Measurements from ENCODE around the gene NUCB2.
A peak's percentile ranks its signal among the peaks of the same experiment; 100 is the strongest.
"Not testable (repeated sequence)": the region's sequence is repeated elsewhere in the genome, so short reads cannot be mapped to it uniquely, and the experiment has no call there.

Gene NUCB2

GRCh38 chr11:17276236-17277023, at the start of gene NUCB2:
Gene NUCB2, plus strand, starts transcription at chr11:17276739. Its CDS starts 18,585 bp downstream, at chr11:17295324.
- peak; percentile 95 to 96 for DNase-seq

- DNase-seq, result not testable (repeated sequence)
Measured at GRCh38 chr11:17228186-17228925, 48.2 kb upstream of the NUCB2 start.

GRCh38 chr11:17229481-17230152, 46.9 kb upstream of the NUCB2 start:
- no peak for DNase-seq

GRCh38 chr11:17230867-17231851, 45.4 kb upstream of the NUCB2 start:
- DNase-seq, result peak; percentile 27 to 62

- no peak for DNase-seq
Measured at GRCh38 chr11:17233101-17233500, 43.4 kb upstream of the NUCB2 start.

- no peak for DNase-seq
Measured at GRCh38 chr11:17238377-17238776, 38.2 kb upstream of the NUCB2 start.

GRCh38 chr11:17239927-17240326, 36.6 kb upstream of the NUCB2 start:
- DNase-seq, result not testable (repeated sequence)

- DNase-seq, result no peak
Measured at GRCh38 chr11:17240780-17241179, 35.8 kb upstream of the NUCB2 start.

GRCh38 chr11:17242954-17243353, 33.6 kb upstream of the NUCB2 start:
- DNase-seq, result not testable (repeated sequence)

- DNase-seq, result no peak
Measured at GRCh38 chr11:17244046-17244445, 32.5 kb upstream of the NUCB2 start.

- no peak for DNase-seq
Measured at GRCh38 chr11:17250561-17251350, 25.8 kb upstream of the NUCB2 start.

- no peak for DNase-seq
Measured at GRCh38 chr11:17252704-17253103, 23.8 kb upstream of the NUCB2 start.

- DNase-seq, result no peak
Measured at GRCh38 chr11:17256512-17256911, 20.0 kb upstream of the NUCB2 start.

GRCh38 chr11:17257196-17257595, 19.3 kb upstream of the NUCB2 start:
- no peak for DNase-seq

GRCh38 chr11:17258670-17259069, 17.9 kb upstream of the NUCB2 start:
- DNase-seq, result no peak

- no peak for DNase-seq
Measured at GRCh38 chr11:17259519-17259918, 17.0 kb upstream of the NUCB2 start.

- DNase-seq, result no peak
Measured at GRCh38 chr11:17260020-17260419, 16.5 kb upstream of the NUCB2 start.

- no peak for DNase-seq
Measured at GRCh38 chr11:17263769-17264168, 12.8 kb upstream of the NUCB2 start.

- no peak for DNase-seq
Measured at GRCh38 chr11:17266781-17267180, 9.8 kb upstream of the NUCB2 start.

GRCh38 chr11:17267576-17267975, 9.0 kb upstream of the NUCB2 start:
- DNase-seq, result no peak

- DNase-seq, result not testable (repeated sequence)
Measured at GRCh38 chr11:17268500-17268899, 8.0 kb upstream of the NUCB2 start.

All from stimulated activated CD4-positive, alpha-beta T cell treated with anti-CD3 and anti-CD28 coated beads, Interleukin-2, amount 100 ng/mL, for 24 hours (primary cell).